ENCODE data around the gene TMPRSS6. TPM values are rescaled to one million over a fixed set of nuclear protein-coding genes. Genes with fewer than 3 reads are reported as not detected.

TMPRSS6 gene
- total RNA-seq, 1 experiment from 2014 or later, result not detected

DNA sequence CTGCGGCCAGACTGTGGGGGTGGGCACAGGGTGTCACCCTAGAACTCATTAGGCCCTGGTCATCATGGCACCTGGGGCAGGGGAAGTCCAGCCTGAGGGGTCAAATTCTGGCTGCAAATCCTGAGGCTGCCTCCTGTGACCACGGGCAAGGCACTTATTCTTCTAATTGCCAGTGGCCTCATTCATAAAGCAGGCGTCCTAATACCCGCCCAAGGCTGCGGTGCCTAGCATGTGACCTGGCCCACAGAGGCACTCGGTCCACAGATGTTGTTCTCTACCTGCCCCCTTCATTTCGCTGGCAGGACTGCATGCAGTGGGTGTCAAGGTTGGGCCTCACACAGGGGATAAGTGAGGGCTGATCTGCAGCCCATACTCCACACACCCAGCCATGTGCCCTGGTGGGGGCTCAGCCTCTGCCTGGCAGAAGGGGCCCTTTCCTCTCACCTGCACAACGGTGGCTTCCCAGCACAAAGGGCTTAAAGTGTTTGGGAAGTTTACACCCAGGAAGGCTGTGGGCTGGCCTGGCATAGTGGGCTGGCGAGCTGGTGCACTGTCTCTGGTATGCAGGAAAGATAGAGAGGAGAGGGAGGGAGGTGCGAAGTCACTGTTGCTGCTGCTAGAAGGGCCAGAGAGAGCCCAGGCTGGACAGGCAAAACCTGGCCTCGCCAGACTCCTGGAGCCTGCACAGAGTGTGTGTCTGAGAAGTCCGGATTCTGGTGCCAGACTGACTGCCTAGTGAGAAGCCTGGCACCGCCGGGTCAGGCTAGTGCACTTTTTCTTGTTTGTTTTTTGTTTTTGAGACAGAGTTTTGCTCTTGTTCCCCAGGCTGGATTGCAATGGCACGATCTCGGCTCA, 86.8 kb downstream of the TMPRSS6 start:
- Mint-ChIP-seq H3K4me1 (ENCODE audit: low read depth, unreplicated experiment) (peaks cover 26% of the 10 kb centered on the region), H3K36me3 (ENCODE audit: insufficient read depth, unreplicated experiment) (peaks cover 74% of the 10 kb centered on the region), H3K9me3 (ENCODE audit: low read depth, unreplicated experiment) (no peaks in the 10 kb centered on the region), H3K4me3 (ENCODE audit: low read depth, unreplicated experiment) (peak overlapping the region; percentile 49), H3K27ac (ENCODE audit: unreplicated experiment) (peak overlapping the region; percentile 50), H3K27me3 (ENCODE audit: unreplicated experiment) (no peaks in the 10 kb centered on the region)
- intact Hi-C loops (cut with micrococcal nuclease; ENCODE audit: unreplicated experiment), result no loop called here
- DNase-seq, result no peak
- CTCF ChIA-PET, result interaction anchor here (0.6 to 2.7 kb wide), 4 partner anchors 8 to 29 kb away, joined by 3 to 12 read pairs (median 4); no protein-coding TSS in a partner anchor
- TF ChIP-seq, protein P1, sequence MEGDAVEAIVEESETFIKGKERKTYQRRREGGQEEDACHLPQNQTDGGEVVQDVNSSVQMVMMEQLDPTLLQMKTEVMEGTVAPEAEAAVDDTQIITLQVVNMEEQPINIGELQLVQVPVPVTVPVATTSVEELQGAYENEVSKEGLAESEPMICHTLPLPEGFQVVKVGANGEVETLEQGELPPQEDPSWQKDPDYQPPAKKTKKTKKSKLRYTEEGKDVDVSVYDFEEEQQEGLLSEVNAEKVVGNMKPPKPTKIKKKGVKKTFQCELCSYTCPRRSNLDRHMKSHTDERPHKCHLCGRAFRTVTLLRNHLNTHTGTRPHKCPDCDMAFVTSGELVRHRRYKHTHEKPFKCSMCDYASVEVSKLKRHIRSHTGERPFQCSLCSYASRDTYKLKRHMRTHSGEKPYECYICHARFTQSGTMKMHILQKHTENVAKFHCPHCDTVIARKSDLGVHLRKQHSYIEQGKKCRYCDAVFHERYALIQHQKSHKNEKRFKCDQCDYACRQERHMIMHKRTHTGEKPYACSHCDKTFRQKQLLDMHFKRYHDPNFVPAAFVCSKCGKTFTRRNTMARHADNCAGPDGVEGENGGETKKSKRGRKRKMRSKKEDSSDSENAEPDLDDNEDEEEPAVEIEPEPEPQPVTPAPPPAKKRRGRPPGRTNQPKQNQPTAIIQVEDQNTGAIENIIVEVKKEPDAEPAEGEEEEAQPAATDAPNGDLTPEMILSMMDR (IDR thresholded peaks at IDR 0.05; ENCODE audit: unreplicated experiment), result no peak
- BruUV-seq (replicated peaks), result no TSS peak

DNA sequence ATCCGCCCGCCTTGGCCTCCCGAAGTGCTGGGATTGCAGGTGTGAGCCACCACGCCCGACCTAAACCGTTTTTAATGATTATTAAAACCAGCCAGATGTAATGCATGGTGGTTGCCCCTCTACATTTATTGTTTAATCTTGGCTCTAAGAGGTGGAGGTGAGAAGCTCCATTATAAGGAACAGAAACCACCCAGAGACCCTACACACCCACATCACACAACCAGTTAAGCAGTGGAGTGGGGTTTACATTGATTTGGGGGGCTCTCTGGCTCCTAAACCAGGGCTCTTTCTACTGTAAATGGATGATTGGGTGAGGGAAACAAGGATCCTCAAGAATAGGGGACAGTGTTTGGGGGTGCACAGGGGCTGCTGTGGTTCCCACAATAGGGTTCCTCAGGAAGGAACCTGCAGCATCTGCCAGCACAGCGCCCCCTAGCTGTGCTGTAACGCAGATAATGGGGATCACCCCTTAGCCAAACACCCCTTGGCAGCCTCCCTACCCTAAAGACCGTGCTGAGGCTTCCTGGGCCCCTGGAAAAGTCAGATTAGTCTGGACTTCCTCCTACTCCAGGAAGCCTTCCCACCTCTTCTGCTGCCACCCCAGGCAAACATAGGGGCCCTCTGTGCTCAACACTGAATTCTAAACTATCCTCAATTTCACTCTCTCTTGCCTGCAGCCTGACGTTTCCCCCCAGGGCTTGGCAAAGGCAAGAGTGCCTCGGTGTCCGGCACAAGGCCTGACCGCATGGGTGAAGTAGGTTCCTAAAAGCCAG, 87.6 kb downstream of the TMPRSS6 start:
- CTCF ChIA-PET, result interaction anchor here (0.6 to 2.7 kb wide), 4 partner anchors 8 to 28 kb away, joined by 3 to 12 read pairs (median 4); no protein-coding TSS in a partner anchor
- BruUV-seq (replicated peaks), result no TSS peak

DNA sequence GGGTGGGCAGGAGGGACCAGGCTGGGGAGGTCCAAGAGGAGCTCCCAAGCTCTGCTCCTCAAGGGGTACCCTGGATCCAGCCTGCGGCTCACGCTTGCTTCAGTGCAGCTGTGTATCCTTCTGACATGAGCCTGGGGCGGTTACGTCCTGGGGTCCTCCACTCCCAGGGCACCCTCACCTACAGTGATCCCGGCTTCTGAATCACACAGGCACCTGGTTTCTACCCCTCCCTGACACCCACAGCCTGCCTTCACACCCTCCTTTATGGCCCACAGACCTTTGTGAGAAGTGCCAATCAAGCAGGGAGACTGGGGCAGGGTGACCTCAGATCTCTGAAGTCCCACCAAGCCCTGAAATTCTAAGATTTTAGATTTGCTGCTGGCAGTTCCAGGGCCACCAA, 88.5 kb downstream of the TMPRSS6 start:
- BruUV-seq (replicated peaks), result no TSS peak
- H3K36me3 Mint-ChIP-seq (ENCODE audit: insufficient read depth, unreplicated experiment), result peaks cover 73% of the 10 kb centered on the region
- TF ChIP-seq, protein P1 (IDR thresholded peaks at IDR 0.05; ENCODE audit: unreplicated experiment), result no peak
- intact Hi-C loops (cut with micrococcal nuclease; ENCODE audit: unreplicated experiment), result no loop called here
- DNase-seq, result no peak
- peak overlapping the region; percentile 95 for H3K4me3 Mint-ChIP-seq (ENCODE audit: low read depth, unreplicated experiment)
- CTCF ChIA-PET, result interaction anchor here (1.1 to 2.7 kb wide), 3 partner anchors 11 to 165 kb away, joined by 3 to 12 read pairs (median 3); no protein-coding TSS in a partner anchor
- no peaks in the 10 kb centered on the region for H3K27me3 Mint-ChIP-seq (ENCODE audit: unreplicated experiment)
- H3K4me1 Mint-ChIP-seq (ENCODE audit: low read depth, unreplicated experiment), result peaks cover 40% of the 10 kb centered on the region
- no peak overlapping the region for H3K27ac Mint-ChIP-seq (ENCODE audit: unreplicated experiment)
- no peaks in the 10 kb centered on the region for H3K9me3 Mint-ChIP-seq (ENCODE audit: low read depth, unreplicated experiment)

More for the DNA sequence above, 87.6 kb downstream of the TMPRSS6 start:
- Mint-ChIP-seq H3K4me3 (ENCODE audit: low read depth, unreplicated experiment) (peak overlapping the region; percentile 49), H3K36me3 (ENCODE audit: insufficient read depth, unreplicated experiment) (peaks cover 73% of the 10 kb centered on the region), H3K9me3 (ENCODE audit: low read depth, unreplicated experiment) (no peaks in the 10 kb centered on the region), H3K27me3 (ENCODE audit: unreplicated experiment) (no peaks in the 10 kb centered on the region), H3K27ac (ENCODE audit: unreplicated experiment) (peak overlapping the region; percentile 50), H3K4me1 (ENCODE audit: low read depth, unreplicated experiment) (peaks cover 34% of the 10 kb centered on the region)
- TF ChIP-seq, protein P1 (IDR thresholded peaks at IDR 0.05; ENCODE audit: unreplicated experiment), result peak; percentile 79
- intact Hi-C loops (cut with micrococcal nuclease; ENCODE audit: unreplicated experiment), result no loop called here
- peak; percentile 43 for DNase-seq

DNA sequence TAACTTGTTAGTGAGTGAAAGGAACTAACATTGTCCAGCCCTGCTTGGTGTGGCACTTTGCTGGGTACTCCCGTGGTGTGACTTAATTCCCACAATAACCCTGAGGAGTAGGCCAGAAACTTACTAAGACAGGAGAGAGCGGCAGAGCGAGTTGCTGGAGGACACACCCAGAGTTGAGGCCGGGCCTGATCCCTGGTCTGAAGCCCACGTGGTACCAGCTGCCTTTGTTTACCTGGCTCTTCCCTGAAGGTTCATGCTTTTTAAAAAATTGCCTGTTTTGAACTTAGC, 89.4 kb downstream of the TMPRSS6 start:
- TF ChIP-seq, protein P1 (IDR thresholded peaks at IDR 0.05; ENCODE audit: unreplicated experiment), result no peak
- H3K4me1 Mint-ChIP-seq (ENCODE audit: low read depth, unreplicated experiment), result peaks cover 44% of the 10 kb centered on the region
- H3K4me3 Mint-ChIP-seq (ENCODE audit: low read depth, unreplicated experiment), result peak overlapping the region; percentile 95
- DNase-seq, result no peak
- intact Hi-C loops (cut with micrococcal nuclease; ENCODE audit: unreplicated experiment), result no loop called here
- H3K27ac Mint-ChIP-seq (ENCODE audit: unreplicated experiment), result peak overlapping the region; percentile 74
- H3K9me3 Mint-ChIP-seq (ENCODE audit: low read depth, unreplicated experiment), result no peaks in the 10 kb centered on the region
- no peaks in the 10 kb centered on the region for H3K27me3 Mint-ChIP-seq (ENCODE audit: unreplicated experiment)
- CTCF ChIA-PET, result interaction anchor here (0.6 to 2.7 kb wide), 4 partner anchors 12 to 164 kb away, joined by 3 to 12 read pairs (median 4); partner anchors contain the start of gene KCTD17
- H3K36me3 Mint-ChIP-seq (ENCODE audit: insufficient read depth, unreplicated experiment), result peaks cover 70% of the 10 kb centered on the region
- no TSS peak for BruUV-seq (replicated peaks)

Measured in Calu3 (cell line).